NAMALWA (cell line): ENCODE data around the gene JAKMIP1.
"Not testable (repeated sequence)": the region's sequence is repeated elsewhere in the genome, so short reads cannot be mapped to it uniquely, and the experiment has no call there.

Experiments
- DNase-seq: peaks from one replicate; pipeline ENCODE4 v3.0.0-alpha.2; 2015; ENCODE audit warnings: low spot score

JAKMIP1 gene

GRCh38 chr4:6143603-6144181 is 56.7 kb downstream of the JAKMIP1 start:
- no peak for DNase-seq

- no peak for DNase-seq
Observed at GRCh38 chr4:6142935-6143602, 57.3 kb downstream of the JAKMIP1 start.

- DNase-seq, result no peak
Observed at GRCh38 chr4:6142511-6142910, 57.8 kb downstream of the JAKMIP1 start.

- DNase-seq, result no peak
Observed at GRCh38 chr4:6141554-6141953, 58.8 kb downstream of the JAKMIP1 start.

- DNase-seq, result not testable (repeated sequence)
Observed at GRCh38 chr4:6141021-6141420, 59.3 kb downstream of the JAKMIP1 start.

GRCh38 chr4:6137747-6138135 is 62.6 kb downstream of the JAKMIP1 start:
- DNase-seq, result no peak

- no peak for DNase-seq
Observed at GRCh38 chr4:6137027-6137746, 63.2 kb downstream of the JAKMIP1 start.

- DNase-seq, result peak; percentile 52
Observed at GRCh38 chr4:6134612-6135220, 65.6 kb downstream of the JAKMIP1 start.

GRCh38 chr4:6132716-6133115 is 67.6 kb downstream of the JAKMIP1 start:
- DNase-seq, result no peak

GRCh38 chr4:6128221-6128850 is 72.0 kb downstream of the JAKMIP1 start:
- no peak for DNase-seq

- no peak for DNase-seq
Observed at GRCh38 chr4:6126971-6127745, 73.2 kb downstream of the JAKMIP1 start.

- DNase-seq, result peak; percentile 25
Observed at GRCh38 chr4:6125103-6125651, 75.2 kb downstream of the JAKMIP1 start.

- DNase-seq, result no peak
Observed at GRCh38 chr4:6124386-6125102, 75.8 kb downstream of the JAKMIP1 start.

GRCh38 chr4:6123976-6124375 is 76.4 kb downstream of the JAKMIP1 start:
- DNase-seq, result no peak

- no peak for DNase-seq
Observed at GRCh38 chr4:6123541-6123940, 76.8 kb downstream of the JAKMIP1 start.

- DNase-seq, result no peak
Observed at GRCh38 chr4:6123116-6123515, 77.2 kb downstream of the JAKMIP1 start.

GRCh38 chr4:6122496-6122895 is 77.9 kb downstream of the JAKMIP1 start:
- DNase-seq, result no peak

GRCh38 chr4:6121941-6122340 is 78.4 kb downstream of the JAKMIP1 start:
- no peak for DNase-seq

- DNase-seq, result no peak
Observed at GRCh38 chr4:6121276-6121850, 79.0 kb downstream of the JAKMIP1 start.

- DNase-seq, result no peak
Observed at GRCh38 chr4:6120361-6120760, 80.0 kb downstream of the JAKMIP1 start.
